Kasumi-1 (cell line): ENCODE results near the gene IRF4.

Source experiments
- DNase-seq, 2 experiments: peaks; one replicate each; lab custom pipeline; 2025; lab: John Stamatoyannopoulos, UW

Gene IRF4

GRCh38 chr6:398065-398464 is 6.5 kb downstream of the IRF4 start:
- no peak for DNase-seq

- DNase-seq = no peak
Measured at GRCh38 chr6:398558-399078, 7.1 kb downstream of the IRF4 start.

- no peak for DNase-seq
Measured at GRCh38 chr6:399785-400534, 8.4 kb downstream of the IRF4 start.

- DNase-seq = no peak
Measured at GRCh38 chr6:400815-401214, 9.3 kb downstream of the IRF4 start.

GRCh38 chr6:401239-401993 is 9.9 kb downstream of the IRF4 start:
- DNase-seq = no peak

GRCh38 chr6:401994-402640 is 10.6 kb downstream of the IRF4 start:
- DNase-seq = no peak

- DNase-seq = no peak
Measured at GRCh38 chr6:402901-403658, 11.5 kb downstream of the IRF4 start.

- DNase-seq = no peak
Measured at GRCh38 chr6:403659-404655, 12.4 kb downstream of the IRF4 start.

GRCh38 chr6:404685-405423 is 13.3 kb downstream of the IRF4 start:
- DNase-seq = no peak

GRCh38 chr6:408148-408547 is 16.6 kb downstream of the IRF4 start:
- no peak for DNase-seq

GRCh38 chr6:408599-409102 is 17.1 kb downstream of the IRF4 start:
- DNase-seq = peak; percentile 81 to 88

- DNase-seq = no peak
Measured at GRCh38 chr6:409370-409972, 17.9 kb downstream of the IRF4 start.

- DNase-seq = no peak
Measured at GRCh38 chr6:410555-411395, 19.2 kb downstream of the IRF4 start.

GRCh38 chr6:411402-412145 is 20.0 kb downstream of the IRF4 start:
- DNase-seq = no peak

GRCh38 chr6:412146-412886 is 20.8 kb downstream of the IRF4 start:
- no peak for DNase-seq

- DNase-seq = peak; percentile 14 to 19
Measured at GRCh38 chr6:414447-414846, 22.9 kb downstream of the IRF4 start.

- DNase-seq = no peak
Measured at GRCh38 chr6:415087-415486, 23.5 kb downstream of the IRF4 start.
